IMR-90 (cell line): Measurements from ENCODE around the gene RBL2.

ENCODE experiments used
- BHLHE40 ChIP-seq: fragments of 150-350 bp; IDR thresholded peaks from 2 replicates; pipeline ENCODE4 v1.6.1; 2016; ENCODE audit warnings: mild to moderate bottlenecking, low read depth, low read length
- CTCF ChIP-seq: conservative IDR thresholded peaks from 2 replicates; pipeline ENCODE4 v1.5.1; 2012; ENCODE audit warnings: mild to moderate bottlenecking, low read depth, low read length, improper control_type of control experiment
- MAZ ChIP-seq: IDR thresholded peaks from 2 replicates; pipeline ENCODE4 v1.6.1; 2012; ENCODE audit warnings: low read depth, mild to moderate bottlenecking, low read length, improper control_type of control experiment, moderate library complexity, borderline replicate concordance
- MXI1 ChIP-seq: IDR thresholded peaks from 2 replicates; pipeline ENCODE4 v1.6.1; 2012; ENCODE audit warnings: low read depth, mild to moderate bottlenecking, low read length, moderate library complexity, borderline replicate concordance
- NFE2L2 ChIP-seq: fragments of 150-350 bp; IDR thresholded peaks from 2 replicates; pipeline ENCODE4 v1.6.1; 2016; ENCODE audit warnings: low read depth, mild to moderate bottlenecking, low read length
- POLR2A ChIP-seq: IDR thresholded peaks from 2 replicates; pipeline ENCODE4 v1.6.1; 2012; ENCODE audit warnings: mild to moderate bottlenecking, low read depth, low read length
- RAD21 ChIP-seq: IDR thresholded peaks from 2 replicates; pipeline ENCODE4 v1.6.1; 2012; ENCODE audit warnings: low read length, improper control_type of control experiment

DNA sequence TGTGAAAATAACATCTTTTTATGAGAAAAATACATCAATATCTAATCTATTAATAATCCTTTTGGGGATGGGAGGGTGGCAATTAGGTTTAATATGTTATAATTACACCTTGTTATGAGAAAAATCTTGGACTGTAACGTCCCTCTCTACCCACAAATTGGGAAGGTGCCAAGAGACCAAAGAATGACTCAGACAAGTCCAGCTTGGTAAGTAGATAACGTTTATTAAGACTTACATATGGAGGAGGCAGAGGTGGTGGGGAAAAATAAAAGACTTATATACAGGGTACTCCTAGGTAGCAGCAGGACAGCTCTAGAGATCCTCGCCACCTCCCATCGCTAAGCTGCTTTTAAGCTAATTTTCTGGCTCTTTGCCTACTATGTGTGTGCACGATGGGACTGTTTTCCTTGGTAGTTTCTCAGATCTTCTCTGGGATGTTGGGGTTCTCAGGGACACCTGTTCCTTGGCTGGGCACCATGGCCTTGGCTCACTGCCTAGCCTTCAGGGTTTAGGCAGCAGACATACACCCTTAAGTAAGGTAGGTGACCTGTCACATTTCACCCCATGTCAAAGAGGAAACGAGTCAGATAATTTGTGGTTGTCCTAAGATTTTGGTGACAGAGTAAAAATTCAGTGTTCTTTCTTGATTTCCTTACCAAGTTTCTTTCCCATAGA lies 31.5 kb downstream of the RBL2 start:
- no peak for TF ChIP-seq MAZ
- TF ChIP-seq CTCF, result no peak
- TF ChIP-seq MXI1, result no peak
- no peak for TF ChIP-seq RAD21
- no peak for TF ChIP-seq POLR2A
- TF ChIP-seq NFE2L2, result no peak
- no peak for TF ChIP-seq BHLHE40
